HepG2 (cell line): ENCODE data around the gene NPSR1.

Experiments
- CCDC6 ChIP-seq: sonication (generic); formaldehyde crosslinking; IDR thresholded peaks from 2 replicates; pipeline ENCODE4 v1.8.1; 2022; ENCODE audit warnings: mild to moderate bottlenecking, missing genetic modification reagents, moderate library complexity
- FOSL1 ChIP-seq: sonication (generic); formaldehyde crosslinking; IDR thresholded peaks from 2 replicates; pipeline ENCODE4 v1.9.0; 2021; ENCODE audit warnings: missing genetic modification reagents, borderline replicate concordance
- GTF2F1 ChIP-seq: fragments of 150-350 bp; IDR thresholded peaks from 2 replicates; pipeline ENCODE4 v1.6.1; 2014; ENCODE audit warnings: low read length
- RFX5 ChIP-seq: IDR thresholded peaks from 2 replicates; pipeline ENCODE4 v1.6.1; 2011; ENCODE audit warnings: low read depth, low read length, improper control_type of control experiment
- RFXAP ChIP-seq: sonication (generic); formaldehyde crosslinking; IDR thresholded peaks from 2 replicates; pipeline ENCODE4 v1.4.0; 2020; ENCODE audit warnings: missing genetic modification reagents, borderline replicate concordance
- SMC3 ChIP-seq: IDR thresholded peaks from 2 replicates; pipeline ENCODE4 v1.6.1; 2011; ENCODE audit warnings: low read length, improper control_type of control experiment
- TFE3 ChIP-seq: IDR thresholded peaks from 2 replicates; pipeline ENCODE4 v1.6.1; 2016
- TP53 ChIP-seq: sonication (generic); formaldehyde crosslinking; conservative IDR thresholded peaks from 2 replicates; pipeline ENCODE4 v1.4.0; 2020; ENCODE audit warnings: missing genetic modification reagents
- TF ChIP-seq, protein P1 (sequence below): IDR thresholded peaks from 2 replicates; pipeline ENCODE4 v1.6.1; 2012; ENCODE audit warnings: inconsistent platforms
- TF ChIP-seq, protein P2 (sequence below): sonication (generic); formaldehyde crosslinking; IDR thresholded peaks from 2 replicates; pipeline ENCODE4 v1.4.0; 2020; ENCODE audit warnings: missing genetic modification reagents
- TF ChIP-seq, protein P3 (sequence below): sonication (generic); formaldehyde crosslinking; IDR thresholded peaks from 2 replicates; pipeline ENCODE4 v1.5.0; 2020; ENCODE audit warnings: mild to moderate bottlenecking, missing genetic modification reagents, moderate library complexity
- TF ChIP-seq, protein P4 (sequence below): sonication (generic); formaldehyde crosslinking; IDR thresholded peaks from 2 replicates; pipeline ENCODE4 v1.8.0; 2022; ENCODE audit warnings: mild to moderate bottlenecking, missing genetic modification reagents, moderate library complexity
- TF ChIP-seq, protein P5 (sequence below): sonication (generic); formaldehyde crosslinking; IDR thresholded peaks from 2 replicates; pipeline ENCODE4 v1.4.0; 2020; ENCODE audit warnings: missing genetic modification reagents, borderline replicate concordance

DNA sequence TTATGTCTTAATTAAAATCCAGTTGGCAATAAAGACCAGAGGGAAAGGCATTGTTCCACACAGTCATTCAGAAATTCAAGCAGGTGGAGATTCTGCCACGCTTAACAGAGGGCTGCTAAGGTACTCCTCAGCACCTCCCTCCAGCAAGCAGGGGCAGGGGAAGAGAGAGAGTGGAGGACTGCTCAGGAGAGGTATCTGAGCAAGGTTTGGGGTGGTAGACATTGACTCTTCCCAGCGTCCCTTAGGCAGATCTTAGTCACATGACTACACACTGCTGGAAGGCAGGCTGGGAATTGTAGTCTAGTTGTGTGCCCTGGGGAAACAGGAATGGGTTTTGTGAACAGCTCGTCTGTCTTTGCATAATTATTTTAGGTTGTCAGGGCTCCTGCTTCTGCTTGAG is 181.6 kb downstream of the NPSR1 start:
- TF ChIP-seq RFXAP, result no peak
- no peak for TF ChIP-seq FOSL1 (CRISPR knock-in tag)
- no peak for TF ChIP-seq SMC3
- no peak for TF ChIP-seq CCDC6 (CRISPR knock-in tag)
- TF ChIP-seq, protein P1, sequence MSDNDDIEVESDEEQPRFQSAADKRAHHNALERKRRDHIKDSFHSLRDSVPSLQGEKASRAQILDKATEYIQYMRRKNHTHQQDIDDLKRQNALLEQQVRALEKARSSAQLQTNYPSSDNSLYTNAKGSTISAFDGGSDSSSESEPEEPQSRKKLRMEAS, result no peak
- TF ChIP-seq TP53 (CRISPR knock-in tag), result no peak
- TF ChIP-seq, protein P2, sequence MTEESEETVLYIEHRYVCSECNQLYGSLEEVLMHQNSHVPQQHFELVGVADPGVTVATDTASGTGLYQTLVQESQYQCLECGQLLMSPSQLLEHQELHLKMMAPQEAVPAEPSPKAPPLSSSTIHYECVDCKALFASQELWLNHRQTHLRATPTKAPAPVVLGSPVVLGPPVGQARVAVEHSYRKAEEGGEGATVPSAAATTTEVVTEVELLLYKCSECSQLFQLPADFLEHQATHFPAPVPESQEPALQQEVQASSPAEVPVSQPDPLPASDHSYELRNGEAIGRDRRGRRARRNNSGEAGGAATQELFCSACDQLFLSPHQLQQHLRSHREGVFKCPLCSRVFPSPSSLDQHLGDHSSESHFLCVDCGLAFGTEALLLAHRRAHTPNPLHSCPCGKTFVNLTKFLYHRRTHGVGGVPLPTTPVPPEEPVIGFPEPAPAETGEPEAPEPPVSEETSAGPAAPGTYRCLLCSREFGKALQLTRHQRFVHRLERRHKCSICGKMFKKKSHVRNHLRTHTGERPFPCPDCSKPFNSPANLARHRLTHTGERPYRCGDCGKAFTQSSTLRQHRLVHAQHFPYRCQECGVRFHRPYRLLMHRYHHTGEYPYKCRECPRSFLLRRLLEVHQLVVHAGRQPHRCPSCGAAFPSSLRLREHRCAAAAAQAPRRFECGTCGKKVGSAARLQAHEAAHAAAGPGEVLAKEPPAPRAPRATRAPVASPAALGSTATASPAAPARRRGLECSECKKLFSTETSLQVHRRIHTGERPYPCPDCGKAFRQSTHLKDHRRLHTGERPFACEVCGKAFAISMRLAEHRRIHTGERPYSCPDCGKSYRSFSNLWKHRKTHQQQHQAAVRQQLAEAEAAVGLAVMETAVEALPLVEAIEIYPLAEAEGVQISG (CRISPR knock-in tag), result no peak
- no peak for TF ChIP-seq TFE3 (CRISPR knock-in tag)
- no peak for TF ChIP-seq GTF2F1
- no peak for TF ChIP-seq RFX5
- TF ChIP-seq, protein P3, sequence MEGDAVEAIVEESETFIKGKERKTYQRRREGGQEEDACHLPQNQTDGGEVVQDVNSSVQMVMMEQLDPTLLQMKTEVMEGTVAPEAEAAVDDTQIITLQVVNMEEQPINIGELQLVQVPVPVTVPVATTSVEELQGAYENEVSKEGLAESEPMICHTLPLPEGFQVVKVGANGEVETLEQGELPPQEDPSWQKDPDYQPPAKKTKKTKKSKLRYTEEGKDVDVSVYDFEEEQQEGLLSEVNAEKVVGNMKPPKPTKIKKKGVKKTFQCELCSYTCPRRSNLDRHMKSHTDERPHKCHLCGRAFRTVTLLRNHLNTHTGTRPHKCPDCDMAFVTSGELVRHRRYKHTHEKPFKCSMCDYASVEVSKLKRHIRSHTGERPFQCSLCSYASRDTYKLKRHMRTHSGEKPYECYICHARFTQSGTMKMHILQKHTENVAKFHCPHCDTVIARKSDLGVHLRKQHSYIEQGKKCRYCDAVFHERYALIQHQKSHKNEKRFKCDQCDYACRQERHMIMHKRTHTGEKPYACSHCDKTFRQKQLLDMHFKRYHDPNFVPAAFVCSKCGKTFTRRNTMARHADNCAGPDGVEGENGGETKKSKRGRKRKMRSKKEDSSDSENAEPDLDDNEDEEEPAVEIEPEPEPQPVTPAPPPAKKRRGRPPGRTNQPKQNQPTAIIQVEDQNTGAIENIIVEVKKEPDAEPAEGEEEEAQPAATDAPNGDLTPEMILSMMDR (CRISPR knock-in tag), result no peak
- TF ChIP-seq, protein P4, sequence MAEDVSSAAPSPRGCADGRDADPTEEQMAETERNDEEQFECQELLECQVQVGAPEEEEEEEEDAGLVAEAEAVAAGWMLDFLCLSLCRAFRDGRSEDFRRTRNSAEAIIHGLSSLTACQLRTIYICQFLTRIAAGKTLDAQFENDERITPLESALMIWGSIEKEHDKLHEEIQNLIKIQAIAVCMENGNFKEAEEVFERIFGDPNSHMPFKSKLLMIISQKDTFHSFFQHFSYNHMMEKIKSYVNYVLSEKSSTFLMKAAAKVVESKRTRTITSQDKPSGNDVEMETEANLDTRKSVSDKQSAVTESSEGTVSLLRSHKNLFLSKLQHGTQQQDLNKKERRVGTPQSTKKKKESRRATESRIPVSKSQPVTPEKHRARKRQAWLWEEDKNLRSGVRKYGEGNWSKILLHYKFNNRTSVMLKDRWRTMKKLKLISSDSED (CRISPR knock-in tag), result no peak
- TF ChIP-seq, protein P5, sequence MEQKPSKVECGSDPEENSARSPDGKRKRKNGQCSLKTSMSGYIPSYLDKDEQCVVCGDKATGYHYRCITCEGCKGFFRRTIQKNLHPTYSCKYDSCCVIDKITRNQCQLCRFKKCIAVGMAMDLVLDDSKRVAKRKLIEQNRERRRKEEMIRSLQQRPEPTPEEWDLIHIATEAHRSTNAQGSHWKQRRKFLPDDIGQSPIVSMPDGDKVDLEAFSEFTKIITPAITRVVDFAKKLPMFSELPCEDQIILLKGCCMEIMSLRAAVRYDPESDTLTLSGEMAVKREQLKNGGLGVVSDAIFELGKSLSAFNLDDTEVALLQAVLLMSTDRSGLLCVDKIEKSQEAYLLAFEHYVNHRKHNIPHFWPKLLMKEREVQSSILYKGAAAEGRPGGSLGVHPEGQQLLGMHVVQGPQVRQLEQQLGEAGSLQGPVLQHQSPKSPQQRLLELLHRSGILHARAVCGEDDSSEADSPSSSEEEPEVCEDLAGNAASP, result no peak
